ENCODE results near the gene NKAIN2. TPM values are rescaled to one million over a fixed set of nuclear protein-coding genes. Genes with fewer than 3 reads are reported as not detected.

Gene NKAIN2
- total and polyA plus RNA-seq, 7 donors, result 0.08 to 13.5 (median 1.1) TPM

GRCh38 chr6:124420116-124420840, 616.6 kb downstream of the NKAIN2 start:
- Histone ChIP-seq H3K4me3 (no peak overlapping the region), H3K27me3 (ENCODE audit: insufficient read depth in 3 of 3, low read length in 2 of 3) (no peaks in the 10 kb centered on the region), H3K4me1 (no peaks in the 10 kb centered on the region), H3K27ac (no peak overlapping the region), H3K9me3 (no peaks in the 10 kb centered on the region), H3K36me3 (ENCODE audit: insufficient read depth in 1 of 2, low read depth in 1 of 2) (no peaks in the 10 kb centered on the region)
- intact Hi-C loops (cut with DNase I), result no loop called here
- DNase-seq, result no peak
- TF ChIP-seq CTCF (IDR thresholded peaks at IDR 0.05), result no peak
- 65 to 73% (median 68%) methylated on average over 4 of the region's 4 CpGs for WGBS, 3 donors
- no peak for ATAC-seq

GRCh38 chr6:124423621-124424020, 620.0 kb downstream of the NKAIN2 start:
- ATAC-seq, result no peak
- no peak for DNase-seq
- Histone ChIP-seq H3K4me1 (no peaks in the 10 kb centered on the region), H3K4me3 (no peak overlapping the region), H3K9me3 (no peaks in the 10 kb centered on the region), H3K36me3 (ENCODE audit: insufficient read depth in 1 of 2, low read depth in 1 of 2) (no peaks in the 10 kb centered on the region), H3K27ac (no peak overlapping the region), H3K27me3 (ENCODE audit: insufficient read depth in 3 of 3, low read length in 2 of 3) (no peaks in the 10 kb centered on the region)
- intact Hi-C loops (cut with DNase I), result no loop called here
- TF ChIP-seq CTCF (IDR thresholded peaks at IDR 0.05), result no peak
- WGBS, 3 donors, result 67 to 77% (median 75%) methylated on average over 1 of the region's 1 CpG

- WGBS, 3 donors, result 81 to 85% (median 82%) methylated on average over 7 of the region's 7 CpGs
- ATAC-seq (no peak), DNase-seq (no peak)
- no peak for TF ChIP-seq CTCF (IDR thresholded peaks at IDR 0.05)
- intact Hi-C loops (cut with DNase I), result no loop called here
- no peaks in the 10 kb centered on the region for H3K9me3 ChIP-seq
- no peaks in the 10 kb centered on the region for H3K36me3 ChIP-seq (ENCODE audit: insufficient read depth in 1 of 2, low read depth in 1 of 2)
- no peak overlapping the region for H3K27ac ChIP-seq
- no peaks in the 10 kb centered on the region for H3K4me1 ChIP-seq
- no peak overlapping the region for H3K4me3 ChIP-seq
- no peaks in the 10 kb centered on the region for H3K27me3 ChIP-seq (ENCODE audit: insufficient read depth in 3 of 3, low read length in 2 of 3)
Observed at GRCh38 chr6:124430740-124431318, 627.2 kb downstream of the NKAIN2 start.

- ATAC-seq (no peak), DNase-seq (no peak)
- intact Hi-C loops (cut with DNase I), result no loop called here
- no peaks in the 10 kb centered on the region for H3K9me3 ChIP-seq
- no peaks in the 10 kb centered on the region for H3K4me1 ChIP-seq
- H3K36me3 ChIP-seq (ENCODE audit: insufficient read depth in 1 of 2, low read depth in 1 of 2), result no peaks in the 10 kb centered on the region
- no peak for TF ChIP-seq CTCF (IDR thresholded peaks at IDR 0.05)
- no peak overlapping the region for H3K27ac ChIP-seq
- no peak overlapping the region for H3K4me3 ChIP-seq
- WGBS, 3 donors, result 94 to 97% (median 97%) methylated on average over 1 of the region's 1 CpG
- no peaks in the 10 kb centered on the region for H3K27me3 ChIP-seq (ENCODE audit: insufficient read depth in 3 of 3, low read length in 2 of 3)
Observed at GRCh38 chr6:124432620-124433019, 629.0 kb downstream of the NKAIN2 start.
